Thyroid gland (tissue), 4 donors: Measurements from ENCODE around the gene PIK3R4. TPM values are rescaled to one million over a fixed set of nuclear protein-coding genes. Genes with fewer than 3 reads are reported as not detected.
A peak's percentile ranks its signal among the peaks of the same experiment; 100 is the strongest.

Experiments
- DNase-seq, 2 donors: peaks; one replicate each; pipeline ENCODE4 v3.0.0-alpha.2; 2019
- H3K27ac ChIP-seq, 3 donors: fragments of 200-600 bp; sonication (generic); 1 replicate in 2 of 3; 2 replicates in 1 of 3; pipeline ENCODE4 v1.5.1; 2016 to 2019; ENCODE audit warnings: mild to moderate bottlenecking in 1 of 3, moderate library complexity in 1 of 3
- H3K27me3 ChIP-seq: fragments of 200-600 bp; sonication (generic); one replicate; pipeline ENCODE4 v1.5.1; 2019
- H3K36me3 ChIP-seq, 2 donors: fragments of 200-600 bp; sonication (generic); one replicate each; pipeline ENCODE4 v1.5.1; 2016 to 2019
- H3K4me1 ChIP-seq, 2 donors: fragments of 200-600 bp; sonication (generic); one replicate each; pipeline ENCODE4 v1.5.1; 2017 to 2019
- H3K4me3 ChIP-seq, 3 donors: fragments of 200-600 bp; sonication (generic); replicated peaks in 1 of 3; 1 replicate in 2 of 3; 2 replicates in 1 of 3; pipeline ENCODE4 v1.5.1; 2016; ENCODE audit warnings: mild to moderate bottlenecking in 1 of 3
- H3K9me3 ChIP-seq: fragments of 200-600 bp; sonication (generic); one replicate; pipeline ENCODE4 v1.5.1; 2017
- POLR2A ChIP-seq, 2 donors: fragments of 450-650 bp; IDR thresholded peaks; one replicate each; pipeline ENCODE4 v1.6.1; 2017; ENCODE audit warnings: antibody characterized with exemption in 2 of 2, mild to moderate bottlenecking in 2 of 2, moderate library complexity in 1 of 2
- WGBS, 2 donors: methylation state at CpG; one replicate each; pipeline ENCODE4 v1.1.5; 2017; 5-methylcytosine and 5-hydroxymethylcytosine counted together
- intact Hi-C: fragments of 100-400 bp; cut with DNase I; formaldehyde crosslinking; loops from one replicate; pipeline ENCODE4 v1.15.1; 2023
- total RNA-seq, 4 donors: library from RNA; depleted of rRNA; stranded (reverse); fragments of >200 nt; gene quantifications; one replicate each; pipeline ENCODE4 v1.2.3, GENCODE V29; 2016
- TF ChIP-seq, protein P1 (sequence below), 6 experiments: fragments of 200-600 bp in 3 of 6; fragments of 450-650 bp in 3 of 6; sonication (generic) in 3 of 6; IDR thresholded peaks; one replicate each; pipeline ENCODE4 v1.5.1; 2016 to 2019; ENCODE audit warnings: antibody characterized with exemption in 6 of 6, mild to moderate bottlenecking in 2 of 6, inconsistent platforms in 1 of 6, moderate library complexity in 1 of 6

The PIK3R4 gene
- total RNA-seq, 4 donors from 2014 or later, result 50.5 to 61.3 (median 54.7) TPM

DNA sequence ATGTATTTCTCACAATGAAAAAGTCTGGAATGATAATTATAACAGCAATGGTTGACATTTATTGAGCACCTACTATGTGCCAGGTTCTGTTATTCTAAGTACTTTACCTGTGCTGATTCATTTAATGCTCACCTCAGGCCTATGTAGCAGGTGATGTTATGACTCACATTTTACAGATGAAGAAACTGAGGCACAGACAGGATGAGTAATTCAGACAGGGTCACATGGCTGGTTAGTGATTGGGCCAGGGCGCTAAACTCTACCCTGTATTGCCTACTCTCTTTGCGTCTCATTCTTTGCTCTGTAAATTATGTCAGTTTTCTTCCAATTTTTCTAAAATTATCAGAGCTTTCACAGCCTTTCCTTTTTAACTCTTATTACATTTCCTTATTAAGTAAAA is 98.3 kb downstream of the PIK3R4 start:
- no peaks in the 10 kb centered on the region for H3K36me3 ChIP-seq
- 95 to 96% methylated on average over 2 of the region's 2 CpGs for WGBS, 2 donors
- intact Hi-C loops, result no loop called here
- H3K4me3 ChIP-seq, result no peak overlapping the region
- no peak for DNase-seq
- H3K4me1 ChIP-seq, result peaks cover 17 to 21% of the 10 kb centered on the region in 2 donors
- H3K9me3 ChIP-seq, result no peaks in the 10 kb centered on the region
- TF ChIP-seq, protein P1, sequence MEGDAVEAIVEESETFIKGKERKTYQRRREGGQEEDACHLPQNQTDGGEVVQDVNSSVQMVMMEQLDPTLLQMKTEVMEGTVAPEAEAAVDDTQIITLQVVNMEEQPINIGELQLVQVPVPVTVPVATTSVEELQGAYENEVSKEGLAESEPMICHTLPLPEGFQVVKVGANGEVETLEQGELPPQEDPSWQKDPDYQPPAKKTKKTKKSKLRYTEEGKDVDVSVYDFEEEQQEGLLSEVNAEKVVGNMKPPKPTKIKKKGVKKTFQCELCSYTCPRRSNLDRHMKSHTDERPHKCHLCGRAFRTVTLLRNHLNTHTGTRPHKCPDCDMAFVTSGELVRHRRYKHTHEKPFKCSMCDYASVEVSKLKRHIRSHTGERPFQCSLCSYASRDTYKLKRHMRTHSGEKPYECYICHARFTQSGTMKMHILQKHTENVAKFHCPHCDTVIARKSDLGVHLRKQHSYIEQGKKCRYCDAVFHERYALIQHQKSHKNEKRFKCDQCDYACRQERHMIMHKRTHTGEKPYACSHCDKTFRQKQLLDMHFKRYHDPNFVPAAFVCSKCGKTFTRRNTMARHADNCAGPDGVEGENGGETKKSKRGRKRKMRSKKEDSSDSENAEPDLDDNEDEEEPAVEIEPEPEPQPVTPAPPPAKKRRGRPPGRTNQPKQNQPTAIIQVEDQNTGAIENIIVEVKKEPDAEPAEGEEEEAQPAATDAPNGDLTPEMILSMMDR (IDR thresholded peaks at IDR 0.05), result no peak
- no peak for TF ChIP-seq POLR2A (IDR thresholded peaks at IDR 0.05)
- H3K27ac ChIP-seq, result no peak overlapping the region
- no peaks in the 10 kb centered on the region for H3K27me3 ChIP-seq

GRCh38 chr3:130645261-130645660 is 101.4 kb downstream of the PIK3R4 start:
- Histone ChIP-seq H3K4me3 (no peak overlapping the region), H3K27me3 (no peaks in the 10 kb centered on the region)
- TF ChIP-seq POLR2A (IDR thresholded peaks at IDR 0.05), result no peak
- TF ChIP-seq, protein P1 (IDR thresholded peaks at IDR 0.05), result no peak

DNA sequence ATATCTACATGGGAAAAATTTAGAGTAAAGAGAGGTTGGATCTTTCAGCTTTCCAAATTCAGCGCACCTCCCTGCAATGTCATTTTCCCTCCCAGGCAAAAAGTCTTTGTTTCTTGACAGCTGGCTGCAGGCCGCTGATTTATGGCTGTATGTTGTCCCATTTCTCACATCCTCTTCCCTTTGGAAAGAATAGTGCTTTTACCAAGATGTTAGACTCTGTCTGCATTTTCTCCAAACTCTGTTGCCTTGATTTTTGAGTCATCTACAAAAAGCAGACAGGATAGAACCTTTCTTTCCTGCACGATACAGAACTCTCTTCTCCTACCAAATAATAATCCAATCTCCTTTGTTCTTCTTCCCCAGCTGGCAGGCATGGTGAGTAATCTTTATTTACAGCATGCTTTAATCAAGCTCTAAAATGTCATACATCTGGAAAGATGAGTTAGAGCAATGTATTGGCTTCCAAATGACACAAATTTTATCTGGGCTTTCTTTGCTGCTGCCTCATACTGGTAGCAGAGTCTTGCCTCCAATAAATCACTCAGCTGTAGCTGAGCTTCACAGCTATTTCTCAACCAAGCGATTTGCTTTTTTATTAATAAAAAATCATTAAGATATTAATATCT is 101.9 kb downstream of the PIK3R4 start:
- no peaks in the 10 kb centered on the region for H3K36me3 ChIP-seq
- intact Hi-C loops, result no loop called here
- TF ChIP-seq, protein P1 (IDR thresholded peaks at IDR 0.05), result no peak
- TF ChIP-seq POLR2A (IDR thresholded peaks at IDR 0.05), result no peak

More at GRCh38 chr3:130645261-130645660, 101.4 kb downstream of the PIK3R4 start:
- intact Hi-C loops, result no loop called here
- Histone ChIP-seq H3K4me1 (peaks cover 28 to 29% of the 10 kb centered on the region in 2 donors), H3K9me3 (no peaks in the 10 kb centered on the region), H3K27ac (peak overlapping the region; percentile 62 to 75 (median 71)), H3K36me3 (no peaks in the 10 kb centered on the region)
- DNase-seq, result peak; percentile 75 to 77
- 28 to 31% methylated on average over 1 of the region's 1 CpG for WGBS, 2 donors

GRCh38 chr3:130640027-130640426 is 106.6 kb downstream of the PIK3R4 start:
- Histone ChIP-seq H3K4me3 (no peak overlapping the region), H3K4me1 (peaks cover 22% of the 10 kb centered on the region in 2 donors), H3K27ac (no peak overlapping the region), H3K27me3 (no peaks in the 10 kb centered on the region), H3K9me3 (no peaks in the 10 kb centered on the region), H3K36me3 (no peaks in the 10 kb centered on the region)
- DNase-seq, result no peak
- intact Hi-C loops, result no loop called here
- 89% methylated on average over 2 of the region's 2 CpGs for WGBS, 2 donors
- TF ChIP-seq POLR2A (IDR thresholded peaks at IDR 0.05), result no peak
- TF ChIP-seq, protein P1 (IDR thresholded peaks at IDR 0.05), result no peak

More for the DNA sequence above, 101.9 kb downstream of the PIK3R4 start:
- no peaks in the 10 kb centered on the region for H3K27me3 ChIP-seq
- H3K9me3 ChIP-seq, result no peaks in the 10 kb centered on the region
- H3K4me1 ChIP-seq, result peaks cover 28 to 29% of the 10 kb centered on the region in 2 donors
- 57% methylated on average over 4 of the region's 4 CpGs for WGBS, 2 donors
- peak overlapping the region; percentile 62 to 75 (median 71) for H3K27ac ChIP-seq
- no peak for DNase-seq
- H3K4me3 ChIP-seq, result no peak overlapping the region

GRCh38 chr3:130636480-130637234 is 110.0 kb downstream of the PIK3R4 start:
- no peaks in the 10 kb centered on the region for H3K27me3 ChIP-seq
- no peak for DNase-seq
- intact Hi-C loops, result no loop called here
- WGBS, 2 donors, result 84 to 90% methylated on average over 1 of the region's 1 CpG
- TF ChIP-seq, protein P1 (IDR thresholded peaks at IDR 0.05), result no peak
- TF ChIP-seq POLR2A (IDR thresholded peaks at IDR 0.05), result no peak
- H3K27ac ChIP-seq, result no peak overlapping the region
- H3K9me3 ChIP-seq, result no peaks in the 10 kb centered on the region
- no peaks in the 10 kb centered on the region for H3K4me1 ChIP-seq
- H3K4me3 ChIP-seq, result no peak overlapping the region
- no peaks in the 10 kb centered on the region for H3K36me3 ChIP-seq
